DND-41 (cell line): ENCODE results near the gene MED29.

Experiments
- CTCF ChIP-seq: IDR thresholded peaks from 2 replicates; pipeline ENCODE4 v1.5.1; 2012; ENCODE audit warnings: borderline replicate concordance, low read length, moderate library complexity, mild to moderate bottlenecking; ENCODE audit not compliant: poor library complexity, severe bottlenecking; ENCODE audit errors: extremely low read depth
- EZH2 ChIP-seq: IDR thresholded peaks from 3 replicates; pipeline ENCODE4 v1.6.1; 2012; ENCODE audit warnings: borderline replicate concordance, low read depth, mild to moderate bottlenecking, moderate library complexity, low read length, inconsistent platforms; ENCODE audit not compliant: severe bottlenecking

- TF ChIP-seq CTCF (no peak), EZH2 (no peak)
These were observed 13.5 kb upstream of the MED29 start for GRCh38 chr19:39377373-39378362.
